Activated naive CD4-positive, alpha-beta T cell treated with anti-CD3 and anti-CD28 coated beads, Interleukin-2, amount 10 ng/mL, durations not matched to agents 7 days and 5 days (primary cell): ENCODE results near the gene CDC16.
A peak's percentile ranks its signal among the peaks of the same experiment; 100 is the strongest.

Source experiments
- CTCF ChIA-PET: fragments of 350-600 bp; sonication (Branson Sonifier 250); formaldehyde crosslinking; loops from one replicate; lab custom pipeline; 2021; ENCODE audit warnings: antibody characterized with exemption; lab: Charles Lee
- DNase-seq: peaks from one replicate; pipeline ENCODE4 v3.0.0-alpha.2; 2020
- H3K27ac Mint-ChIP-seq: one replicate; pipeline ENCODE4 v1.8.0; 2021; ENCODE audit warnings: mild to moderate bottlenecking, moderate library complexity, mixed read lengths
- H3K27me3 Mint-ChIP-seq: one replicate; pipeline ENCODE4 v1.8.0; 2021; ENCODE audit warnings: mild to moderate bottlenecking, mixed read lengths
- H3K36me3 Mint-ChIP-seq: one replicate; pipeline ENCODE4 v1.8.0; 2021; ENCODE audit warnings: mixed read lengths
- H3K4me1 Mint-ChIP-seq: one replicate; pipeline ENCODE4 v1.8.0; 2021; ENCODE audit warnings: mixed read lengths
- H3K4me3 Mint-ChIP-seq: one replicate; pipeline ENCODE4 v1.8.0; 2021; ENCODE audit warnings: mild to moderate bottlenecking, moderate library complexity, mixed read lengths
- H3K9me3 Mint-ChIP-seq: one replicate; pipeline ENCODE4 v1.8.0; 2021; ENCODE audit warnings: mixed read lengths

Gene CDC16

DNA sequence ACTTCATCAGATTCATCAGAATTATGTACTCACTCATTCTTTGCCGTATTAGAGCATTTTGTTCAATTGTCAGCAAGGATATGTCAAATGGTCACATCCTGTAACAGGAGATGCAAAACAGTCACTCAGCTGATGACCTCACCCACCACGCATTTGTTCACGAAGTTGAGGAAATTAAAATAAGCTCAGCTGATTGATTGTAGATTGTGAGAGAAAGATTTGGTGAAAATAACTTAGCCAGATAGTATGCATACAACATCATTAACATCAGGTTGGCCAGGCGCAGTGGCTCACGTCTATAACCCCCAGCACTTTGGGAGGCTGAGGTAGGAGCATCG lies 22.6 kb upstream of the CDC16 start:
- CTCF ChIA-PET = no interaction called here
- H3K27me3 Mint-ChIP-seq = peaks cover 38% of the 10 kb centered on the region
- no peaks in the 10 kb centered on the region for H3K36me3 Mint-ChIP-seq
- no peak for DNase-seq
- no peak overlapping the region for H3K27ac Mint-ChIP-seq
- no peak overlapping the region for H3K4me3 Mint-ChIP-seq
- H3K9me3 Mint-ChIP-seq = peaks cover 7% of the 10 kb centered on the region
- peaks cover 3% of the 10 kb centered on the region for H3K4me1 Mint-ChIP-seq

GRCh38 chr13:114213980-114214379 lies 20.7 kb upstream of the CDC16 start:
- CTCF ChIA-PET = interaction anchor here (0.9 to 2.2 kb wide), 2 partner anchors 12 to 13 kb away, joined by 4 read pairs; no protein-coding TSS in a partner anchor
- H3K9me3 Mint-ChIP-seq = no peaks in the 10 kb centered on the region
- no peak overlapping the region for H3K4me3 Mint-ChIP-seq
- peaks cover 13% of the 10 kb centered on the region for H3K4me1 Mint-ChIP-seq
- H3K36me3 Mint-ChIP-seq = no peaks in the 10 kb centered on the region
- DNase-seq = no peak
- H3K27me3 Mint-ChIP-seq = peaks cover 38% of the 10 kb centered on the region
- no peak overlapping the region for H3K27ac Mint-ChIP-seq

- Mint-ChIP-seq H3K4me1 (peaks cover 46% of the 10 kb centered on the region), H3K9me3 (no peaks in the 10 kb centered on the region), H3K27ac (peak overlapping the region; percentile 9), H3K27me3 (peaks cover 13% of the 10 kb centered on the region), H3K4me3 (no peak overlapping the region), H3K36me3 (peaks cover 3% of the 10 kb centered on the region)
- DNase-seq = no peak
- CTCF ChIA-PET = no interaction called here
Observed at GRCh38 chr13:114219392-114219791, 15.3 kb upstream of the CDC16 start.

DNA sequence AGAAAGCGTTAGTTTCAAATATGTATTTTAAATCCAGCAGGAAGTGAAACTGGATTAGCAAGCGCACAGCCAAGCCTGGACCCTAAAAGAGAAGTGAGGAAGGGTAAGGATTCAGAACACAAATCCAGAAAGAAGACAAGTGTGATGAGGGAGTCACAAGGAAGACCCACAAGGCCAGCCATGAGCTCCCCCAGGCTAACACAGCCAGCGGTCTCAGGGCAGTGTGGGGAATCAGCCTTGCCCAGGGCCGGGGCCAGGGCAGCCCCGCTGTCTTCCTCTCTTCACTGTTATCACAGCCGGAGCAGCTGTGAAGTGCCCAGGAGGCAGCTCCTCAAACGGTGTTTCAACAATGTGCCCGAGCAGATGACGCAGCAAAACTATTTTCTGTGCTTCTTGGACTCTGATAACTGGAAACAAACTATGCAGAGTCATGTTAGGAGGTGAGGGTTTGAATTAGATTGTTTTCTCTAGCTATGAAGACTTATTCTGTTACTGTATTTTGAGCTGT lies 12.2 kb upstream of the CDC16 start:
- no peak for DNase-seq
- Mint-ChIP-seq H3K4me3 (no peak overlapping the region), H3K27ac (no peak overlapping the region), H3K36me3 (peaks cover 5% of the 10 kb centered on the region), H3K27me3 (peaks cover 12% of the 10 kb centered on the region), H3K4me1 (peaks cover 74% of the 10 kb centered on the region), H3K9me3 (no peaks in the 10 kb centered on the region)
- CTCF ChIA-PET = interaction anchor here (1.1 kb wide), 1 partner anchor 55 kb away, joined by 3 read pairs; no protein-coding TSS in a partner anchor

DNA sequence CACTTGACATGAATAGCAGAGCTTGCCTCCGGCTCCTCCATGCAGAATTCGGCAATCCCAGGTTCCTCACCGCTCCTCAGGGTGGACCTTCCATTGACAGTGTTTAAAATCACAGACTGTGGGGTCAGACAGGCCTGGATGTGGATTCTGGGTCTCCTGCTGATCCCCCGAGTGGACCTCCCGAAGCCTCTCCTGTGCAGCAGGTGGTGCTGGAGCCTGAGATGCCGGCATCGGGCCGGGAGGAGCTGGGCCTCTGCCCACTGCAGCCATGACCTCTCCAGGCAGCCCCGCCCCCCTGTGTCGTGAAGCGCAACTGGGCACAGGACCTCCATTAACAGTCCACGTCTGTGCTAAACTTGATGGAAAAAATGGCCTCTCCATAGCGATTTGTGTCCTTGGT lies 10.5 kb upstream of the CDC16 start:
- H3K4me1 Mint-ChIP-seq = peaks cover 65% of the 10 kb centered on the region
- CTCF ChIA-PET = no interaction called here
- no peaks in the 10 kb centered on the region for H3K9me3 Mint-ChIP-seq
- H3K27me3 Mint-ChIP-seq = peaks cover 26% of the 10 kb centered on the region
- peaks cover 3% of the 10 kb centered on the region for H3K36me3 Mint-ChIP-seq
- DNase-seq = no peak
- no peak overlapping the region for H3K4me3 Mint-ChIP-seq
- H3K27ac Mint-ChIP-seq = no peak overlapping the region

DNA sequence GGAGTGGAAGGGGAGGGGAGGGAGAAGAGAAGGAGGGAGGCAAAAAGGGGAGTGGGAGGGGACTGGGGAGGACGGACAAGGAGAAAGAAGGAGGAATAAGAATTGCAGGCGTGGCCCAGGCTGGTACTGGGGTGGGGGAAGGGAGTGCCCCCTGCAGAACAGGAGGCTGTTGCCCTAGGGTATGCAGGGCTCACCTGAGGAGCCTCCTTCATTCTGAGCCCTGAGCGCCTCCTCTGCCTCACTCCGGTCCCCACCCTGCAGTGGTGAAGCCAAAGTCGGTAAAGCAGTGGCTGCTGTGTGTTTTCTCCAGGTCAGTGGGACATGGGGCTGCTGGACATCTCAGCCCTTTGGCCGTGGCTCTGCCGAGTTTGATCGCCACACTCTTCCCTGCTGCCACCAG lies 9.1 kb upstream of the CDC16 start:
- Mint-ChIP-seq H3K27ac (no peak overlapping the region), H3K4me3 (no peak overlapping the region), H3K27me3 (peaks cover 35% of the 10 kb centered on the region), H3K4me1 (peaks cover 53% of the 10 kb centered on the region), H3K9me3 (no peaks in the 10 kb centered on the region), H3K36me3 (peaks cover 2% of the 10 kb centered on the region)
- peak; percentile 42 for DNase-seq
- CTCF ChIA-PET = interaction anchor here (0.8 to 1.8 kb wide), 11 partner anchors 12 to 409 kb away, joined by 3 to 10 read pairs (median 4); no protein-coding TSS in a partner anchor

GRCh38 chr13:114226088-114226487 lies 8.6 kb upstream of the CDC16 start:
- no peaks in the 10 kb centered on the region for H3K9me3 Mint-ChIP-seq
- H3K4me1 Mint-ChIP-seq = peaks cover 54% of the 10 kb centered on the region
- peak; percentile 30 for DNase-seq
- H3K27ac Mint-ChIP-seq = peak overlapping the region; percentile 70
- H3K36me3 Mint-ChIP-seq = peaks cover 2% of the 10 kb centered on the region
- CTCF ChIA-PET = interaction anchor here (0.8 to 1.8 kb wide), 12 partner anchors 12 to 410 kb away, joined by 3 to 10 read pairs (median 4); no protein-coding TSS in a partner anchor
- H3K4me3 Mint-ChIP-seq = no peak overlapping the region
- H3K27me3 Mint-ChIP-seq = peaks cover 39% of the 10 kb centered on the region

- H3K9me3 Mint-ChIP-seq = no peaks in the 10 kb centered on the region
- CTCF ChIA-PET = interaction anchor here (0.6 to 1.8 kb wide), 12 partner anchors 13 to 498 kb away, joined by 3 to 10 read pairs (median 4); no protein-coding TSS in a partner anchor
- H3K4me3 Mint-ChIP-seq = no peak overlapping the region
- H3K27me3 Mint-ChIP-seq = peaks cover 40% of the 10 kb centered on the region
- H3K36me3 Mint-ChIP-seq = peaks cover 2% of the 10 kb centered on the region
- H3K4me1 Mint-ChIP-seq = peaks cover 47% of the 10 kb centered on the region
- peak overlapping the region; percentile 70 for H3K27ac Mint-ChIP-seq
- DNase-seq = peak; percentile 90
Observed at GRCh38 chr13:114226699-114227323, 7.9 kb upstream of the CDC16 start.

DNA sequence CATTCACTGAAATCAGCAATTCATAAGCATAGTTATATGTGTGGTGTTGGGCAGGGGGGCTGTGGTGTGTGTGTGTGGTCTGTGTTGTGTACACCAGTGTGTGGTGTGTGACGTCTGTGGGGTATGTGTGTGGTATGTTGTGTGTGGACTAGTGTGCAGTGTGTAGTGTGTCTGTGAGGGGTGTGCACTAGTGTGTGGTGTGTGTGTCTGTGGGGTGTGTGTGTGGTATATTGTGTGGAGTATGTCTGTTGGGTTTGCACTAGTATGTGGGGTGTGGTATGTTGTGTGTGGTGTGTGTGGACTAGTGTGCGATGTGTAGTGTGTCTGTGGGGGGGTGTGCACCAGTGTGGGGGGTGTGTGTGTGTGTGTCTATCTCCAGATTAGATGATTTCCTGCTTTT lies 7.2 kb upstream of the CDC16 start:
- H3K4me1 Mint-ChIP-seq = peaks cover 40% of the 10 kb centered on the region
- no peaks in the 10 kb centered on the region for H3K9me3 Mint-ChIP-seq
- H3K27ac Mint-ChIP-seq = no peak overlapping the region
- peaks cover 2% of the 10 kb centered on the region for H3K36me3 Mint-ChIP-seq
- H3K27me3 Mint-ChIP-seq = peaks cover 41% of the 10 kb centered on the region
- H3K4me3 Mint-ChIP-seq = no peak overlapping the region
- CTCF ChIA-PET = interaction anchor here (0.6 to 1.8 kb wide), 6 partner anchors 21 to 498 kb away, joined by 3 to 10 read pairs (median 3); no protein-coding TSS in a partner anchor
- no peak for DNase-seq

- no peak overlapping the region for H3K4me3 Mint-ChIP-seq
- H3K36me3 Mint-ChIP-seq = peaks cover 2% of the 10 kb centered on the region
- CTCF ChIA-PET = interaction anchor here (1.0 to 1.6 kb wide), 3 partner anchors 21 to 499 kb away, joined by 3 read pairs; no protein-coding TSS in a partner anchor
- H3K4me1 Mint-ChIP-seq = peaks cover 38% of the 10 kb centered on the region
- H3K27me3 Mint-ChIP-seq = peaks cover 40% of the 10 kb centered on the region
- DNase-seq = no peak
- no peak overlapping the region for H3K27ac Mint-ChIP-seq
- H3K9me3 Mint-ChIP-seq = no peaks in the 10 kb centered on the region
Observed at GRCh38 chr13:114228176-114228575, 6.5 kb upstream of the CDC16 start.

GRCh38 chr13:114229506-114229905 lies 5.2 kb upstream of the CDC16 start:
- no peak overlapping the region for H3K4me3 Mint-ChIP-seq
- no peak for DNase-seq
- peaks cover 2% of the 10 kb centered on the region for H3K36me3 Mint-ChIP-seq
- CTCF ChIA-PET = no interaction called here
- peaks cover 36% of the 10 kb centered on the region for H3K4me1 Mint-ChIP-seq
- H3K27ac Mint-ChIP-seq = no peak overlapping the region
- peaks cover 40% of the 10 kb centered on the region for H3K27me3 Mint-ChIP-seq
- H3K9me3 Mint-ChIP-seq = no peaks in the 10 kb centered on the region

- no peaks in the 10 kb centered on the region for H3K9me3 Mint-ChIP-seq
- H3K4me1 Mint-ChIP-seq = peaks cover 31% of the 10 kb centered on the region
- peaks cover under 1% of the 10 kb centered on the region for H3K36me3 Mint-ChIP-seq
- no peak for DNase-seq
- no peak overlapping the region for H3K4me3 Mint-ChIP-seq
- no peak overlapping the region for H3K27ac Mint-ChIP-seq
- CTCF ChIA-PET = no interaction called here
- peaks cover 40% of the 10 kb centered on the region for H3K27me3 Mint-ChIP-seq
Observed at GRCh38 chr13:114230117-114230516, 4.6 kb upstream of the CDC16 start.

- CTCF ChIA-PET = no interaction called here
- H3K9me3 Mint-ChIP-seq = no peaks in the 10 kb centered on the region
- no peak for DNase-seq
- no peak overlapping the region for H3K4me3 Mint-ChIP-seq
- peaks cover 1% of the 10 kb centered on the region for H3K36me3 Mint-ChIP-seq
- H3K27ac Mint-ChIP-seq = no peak overlapping the region
- H3K27me3 Mint-ChIP-seq = peaks cover 40% of the 10 kb centered on the region
- peaks cover 33% of the 10 kb centered on the region for H3K4me1 Mint-ChIP-seq
Observed at GRCh38 chr13:114230575-114230974, 4.1 kb upstream of the CDC16 start.

DNA sequence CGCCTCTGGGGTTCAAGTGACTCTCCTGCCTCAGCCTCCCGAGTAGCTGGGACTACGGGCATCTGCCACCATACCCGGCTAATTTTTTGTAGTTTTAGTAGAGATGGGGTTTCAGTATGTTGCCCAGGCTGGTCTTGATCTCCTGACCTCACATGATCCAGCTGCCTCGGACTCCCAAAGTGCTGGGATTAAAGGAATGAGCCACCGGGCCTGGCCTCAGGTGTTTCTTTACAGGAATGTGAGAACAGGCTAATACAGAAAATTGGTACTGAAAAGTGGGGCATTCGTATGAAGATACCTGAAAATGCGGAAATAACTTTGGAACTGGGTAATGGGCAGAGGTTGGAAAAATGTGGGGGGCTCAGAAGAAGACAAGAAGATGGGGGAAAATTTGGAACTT lies 2.8 kb upstream of the CDC16 start:
- Mint-ChIP-seq H3K4me3 (no peak overlapping the region), H3K9me3 (no peaks in the 10 kb centered on the region), H3K27ac (no peak overlapping the region), H3K4me1 (peaks cover 32% of the 10 kb centered on the region), H3K27me3 (peaks cover 36% of the 10 kb centered on the region), H3K36me3 (peaks cover 4% of the 10 kb centered on the region)
- CTCF ChIA-PET = no interaction called here
- no peak for DNase-seq

DNA sequence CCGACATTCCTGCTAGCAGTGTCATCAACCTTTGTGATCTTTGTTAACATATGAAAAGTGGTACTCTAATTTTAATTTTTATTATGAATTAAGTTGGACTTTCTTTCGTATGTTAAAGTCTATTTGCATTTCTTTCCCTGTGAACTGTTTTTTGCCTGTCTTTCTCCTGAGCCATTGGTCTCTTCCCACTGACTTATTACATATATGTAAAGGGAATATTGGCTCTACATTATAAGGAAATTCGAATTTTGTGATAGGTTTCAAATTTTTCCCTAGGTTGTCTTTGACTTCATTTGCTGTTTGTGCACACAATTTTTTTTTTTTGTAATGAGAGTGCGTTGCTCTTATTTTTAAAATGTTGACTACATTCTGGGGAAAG lies 442 bp upstream of the CDC16 start:
- Mint-ChIP-seq H3K27me3 (peaks cover 17% of the 10 kb centered on the region), H3K9me3 (no peaks in the 10 kb centered on the region), H3K36me3 (peaks cover 21% of the 10 kb centered on the region), H3K4me3 (peak overlapping the region; percentile 89), H3K4me1 (peaks cover 31% of the 10 kb centered on the region), H3K27ac (peak overlapping the region; percentile 79)
- no peak for DNase-seq
- CTCF ChIA-PET = no interaction called here
